ENCODE measurements around the gene NEURL1B. TPM values are rescaled to one million over a fixed set of nuclear protein-coding genes. Genes with fewer than 3 reads are reported as not detected.

Gene NEURL1B
- total RNA-seq, 1 experiment from 2014 or later: not detected

- H3K36me3 ChIP-seq (ENCODE audit: insufficient read depth, low read length): no peaks in the 10 kb centered on the region
- H3K9me3 ChIP-seq (ENCODE audit: low read length): no peaks in the 10 kb centered on the region
- H2AFZ ChIP-seq (ENCODE audit: low read length): no peak overlapping the region
- H3K27ac ChIP-seq (ENCODE audit: low read length): no peak overlapping the region
- no peak overlapping the region for H3K4me3 ChIP-seq (ENCODE audit: low read length)
- no peak overlapping the region for H3K9ac ChIP-seq (ENCODE audit: low read length)
- H3K27me3 ChIP-seq (ENCODE audit: low read length): no peaks in the 10 kb centered on the region
- H3K4me2 ChIP-seq (ENCODE audit: low read depth, low read length, poor library complexity, severe bottlenecking): no peak overlapping the region
- no peaks in the 10 kb centered on the region for H3K9me2 ChIP-seq (replicated peaks; ENCODE audit: insufficient read depth, low read length)
- no peaks in the 10 kb centered on the region for H4K20me1 ChIP-seq (ENCODE audit: insufficient read depth, low read depth, low read length)
- H3K79me2 ChIP-seq (ENCODE audit: low read length): no peaks in the 10 kb centered on the region
- DNase-seq: no peak
- H3K4me1 ChIP-seq (ENCODE audit: low read length): peaks cover 5% of the 10 kb centered on the region; the same call in 1 of the 2 replicates
Measured at GRCh38 chr5:172641359-172642050, 442 bp downstream of the NEURL1B start.

GRCh38 chr5:172642051-172642409 is 967 bp downstream of the NEURL1B start:
- Histone ChIP-seq H3K4me3 (ENCODE audit: low read length) (no peak overlapping the region), H3K79me2 (ENCODE audit: low read length) (no peaks in the 10 kb centered on the region), H3K36me3 (ENCODE audit: insufficient read depth, low read length) (no peaks in the 10 kb centered on the region), H3K4me2 (ENCODE audit: low read depth, low read length, poor library complexity, severe bottlenecking) (no peak overlapping the region), H3K9me2 (replicated peaks; ENCODE audit: insufficient read depth, low read length) (no peaks in the 10 kb centered on the region), H3K27ac (ENCODE audit: low read length) (no peak overlapping the region), H4K20me1 (ENCODE audit: insufficient read depth, low read depth, low read length) (no peaks in the 10 kb centered on the region), H3K9me3 (ENCODE audit: low read length) (no peaks in the 10 kb centered on the region), H3K9ac (ENCODE audit: low read length) (no peak overlapping the region), H3K4me1 (ENCODE audit: low read length) (peaks cover 5% of the 10 kb centered on the region; the same call in 1 of the 2 replicates), H2AFZ (ENCODE audit: low read length) (no peak overlapping the region), H3K27me3 (ENCODE audit: low read length) (no peaks in the 10 kb centered on the region)
- DNase-seq: no peak

- H3K9me2 ChIP-seq (replicated peaks; ENCODE audit: insufficient read depth, low read length): no peaks in the 10 kb centered on the region
- H4K20me1 ChIP-seq (ENCODE audit: insufficient read depth, low read depth, low read length): no peaks in the 10 kb centered on the region
- no peak overlapping the region for H2AFZ ChIP-seq (ENCODE audit: low read length)
- H3K27ac ChIP-seq (ENCODE audit: low read length): no peak overlapping the region
- H3K4me1 ChIP-seq (ENCODE audit: low read length): peaks cover 5% of the 10 kb centered on the region; the same call in 1 of the 2 replicates
- H3K9ac ChIP-seq (ENCODE audit: low read length): no peak overlapping the region
- no peaks in the 10 kb centered on the region for H3K36me3 ChIP-seq (ENCODE audit: insufficient read depth, low read length)
- no peaks in the 10 kb centered on the region for H3K79me2 ChIP-seq (ENCODE audit: low read length)
- H3K4me3 ChIP-seq (ENCODE audit: low read length): no peak overlapping the region
- H3K4me2 ChIP-seq (ENCODE audit: low read depth, low read length, poor library complexity, severe bottlenecking): no peak overlapping the region
- no peak for DNase-seq
- H3K27me3 ChIP-seq (ENCODE audit: low read length): no peaks in the 10 kb centered on the region
- H3K9me3 ChIP-seq (ENCODE audit: low read length): no peaks in the 10 kb centered on the region
Measured at GRCh38 chr5:172642486-172642885, 1.4 kb downstream of the NEURL1B start.

GRCh38 chr5:172642926-172643871 is 2.1 kb downstream of the NEURL1B start:
- Histone ChIP-seq H3K4me1 (ENCODE audit: low read length) (peaks cover 5% of the 10 kb centered on the region; the same call in 1 of the 2 replicates), H2AFZ (ENCODE audit: low read length) (no peak overlapping the region), H3K4me2 (ENCODE audit: low read depth, low read length, poor library complexity, severe bottlenecking) (no peak overlapping the region), H3K9me3 (ENCODE audit: low read length) (no peaks in the 10 kb centered on the region), H3K36me3 (ENCODE audit: insufficient read depth, low read length) (no peaks in the 10 kb centered on the region), H3K79me2 (ENCODE audit: low read length) (no peaks in the 10 kb centered on the region), H3K27ac (ENCODE audit: low read length) (no peak overlapping the region), H3K4me3 (ENCODE audit: low read length) (no peak overlapping the region), H3K27me3 (ENCODE audit: low read length) (no peaks in the 10 kb centered on the region), H3K9ac (ENCODE audit: low read length) (no peak overlapping the region), H4K20me1 (ENCODE audit: insufficient read depth, low read depth, low read length) (no peaks in the 10 kb centered on the region), H3K9me2 (replicated peaks; ENCODE audit: insufficient read depth, low read length) (no peaks in the 10 kb centered on the region)
- no peak for DNase-seq

GRCh38 chr5:172644266-172644665 is 3.2 kb downstream of the NEURL1B start:
- H4K20me1 ChIP-seq (ENCODE audit: insufficient read depth, low read depth, low read length): no peaks in the 10 kb centered on the region
- peaks cover 5% of the 10 kb centered on the region; the same call in 1 of the 2 replicates for H3K4me1 ChIP-seq (ENCODE audit: low read length)
- no peak overlapping the region for H2AFZ ChIP-seq (ENCODE audit: low read length)
- H3K4me2 ChIP-seq (ENCODE audit: low read depth, low read length, poor library complexity, severe bottlenecking): no peak overlapping the region
- no peak overlapping the region for H3K4me3 ChIP-seq (ENCODE audit: low read length)
- no peaks in the 10 kb centered on the region for H3K9me2 ChIP-seq (replicated peaks; ENCODE audit: insufficient read depth, low read length)
- H3K27ac ChIP-seq (ENCODE audit: low read length): no peak overlapping the region
- H3K27me3 ChIP-seq (ENCODE audit: low read length): no peaks in the 10 kb centered on the region
- H3K36me3 ChIP-seq (ENCODE audit: insufficient read depth, low read length): no peaks in the 10 kb centered on the region
- no peaks in the 10 kb centered on the region for H3K9me3 ChIP-seq (ENCODE audit: low read length)
- H3K79me2 ChIP-seq (ENCODE audit: low read length): no peaks in the 10 kb centered on the region
- H3K9ac ChIP-seq (ENCODE audit: low read length): no peak overlapping the region
- no peak for DNase-seq

GRCh38 chr5:172644711-172645110 is 3.6 kb downstream of the NEURL1B start:
- Histone ChIP-seq H4K20me1 (ENCODE audit: insufficient read depth, low read depth, low read length) (no peaks in the 10 kb centered on the region), H3K36me3 (ENCODE audit: insufficient read depth, low read length) (no peaks in the 10 kb centered on the region), H3K9ac (ENCODE audit: low read length) (no peak overlapping the region), H3K4me1 (ENCODE audit: low read length) (peaks cover 5% of the 10 kb centered on the region; the same call in 1 of the 2 replicates), H3K9me3 (ENCODE audit: low read length) (no peaks in the 10 kb centered on the region), H3K27ac (ENCODE audit: low read length) (no peak overlapping the region), H3K4me2 (ENCODE audit: low read depth, low read length, poor library complexity, severe bottlenecking) (no peak overlapping the region), H2AFZ (ENCODE audit: low read length) (no peak overlapping the region), H3K4me3 (ENCODE audit: low read length) (no peak overlapping the region), H3K79me2 (ENCODE audit: low read length) (no peaks in the 10 kb centered on the region), H3K9me2 (replicated peaks; ENCODE audit: insufficient read depth, low read length) (no peaks in the 10 kb centered on the region), H3K27me3 (ENCODE audit: low read length) (no peaks in the 10 kb centered on the region)
- DNase-seq: no peak

GRCh38 chr5:172645271-172646055 is 4.4 kb downstream of the NEURL1B start:
- no peaks in the 10 kb centered on the region for H3K36me3 ChIP-seq (ENCODE audit: insufficient read depth, low read length)
- no peak overlapping the region for H2AFZ ChIP-seq (ENCODE audit: low read length)
- no peaks in the 10 kb centered on the region for H3K27me3 ChIP-seq (ENCODE audit: low read length)
- H3K27ac ChIP-seq (ENCODE audit: low read length): no peak overlapping the region
- H4K20me1 ChIP-seq (ENCODE audit: insufficient read depth, low read depth, low read length): no peaks in the 10 kb centered on the region
- peaks cover 4% of the 10 kb centered on the region; the same call in 1 of the 2 replicates for H3K4me1 ChIP-seq (ENCODE audit: low read length)
- H3K9me3 ChIP-seq (ENCODE audit: low read length): no peaks in the 10 kb centered on the region
- H3K9me2 ChIP-seq (replicated peaks; ENCODE audit: insufficient read depth, low read length): no peaks in the 10 kb centered on the region
- H3K4me3 ChIP-seq (ENCODE audit: low read length): no peak overlapping the region
- H3K9ac ChIP-seq (ENCODE audit: low read length): no peak overlapping the region
- H3K4me2 ChIP-seq (ENCODE audit: low read depth, low read length, poor library complexity, severe bottlenecking): no peak overlapping the region
- H3K79me2 ChIP-seq (ENCODE audit: low read length): no peaks in the 10 kb centered on the region
- DNase-seq: no peak
